Astrocyte (in vitro differentiated cells and primary cell): ENCODE data around the gene HHLA2. TPM values are rescaled to one million over a fixed set of nuclear protein-coding genes. Genes with fewer than 3 reads are reported as not detected.

Experiments used
- DNase-seq: peaks from one replicate; pipeline ENCODE4 v3.0.0-alpha.2; 2010; ENCODE audit warnings: low read depth
- FAIRE-seq: peaks from 2 replicates; lab custom pipeline; 2011; peaks lifted over from hg19 to GRCh38; lab: Jason Lieb, UNC
- H2AFZ ChIP-seq: 2 replicates; pipeline ENCODE4 v1.6.0; 2012; ENCODE audit warnings: low read depth, low read length, inconsistent platforms
- H3K27ac ChIP-seq: 2 replicates; pipeline ENCODE4 v1.5.1; 2011; ENCODE audit warnings: low read depth, low read length, inconsistent platforms
- H3K27me3 ChIP-seq: 2 replicates; pipeline ENCODE4 v1.6.0; 2011; ENCODE audit warnings: low read length, inconsistent platforms; ENCODE audit not compliant: insufficient read depth
- H3K36me3 ChIP-seq: 2 replicates; pipeline ENCODE4 v1.5.1; 2011; ENCODE audit warnings: low read length, inconsistent platforms; ENCODE audit not compliant: insufficient read depth
- H3K4me1 ChIP-seq: 2 replicates; pipeline ENCODE4 v1.5.1; 2011; ENCODE audit warnings: low read length, inconsistent platforms; ENCODE audit not compliant: insufficient read depth
- H3K4me2 ChIP-seq: 2 replicates; pipeline ENCODE4 v1.6.0; 2012; ENCODE audit warnings: low read length, inconsistent platforms
- H3K4me3 ChIP-seq: 2 replicates; pipeline ENCODE4 v1.5.1; 2011; ENCODE audit warnings: low read depth, mild to moderate bottlenecking, low read length, inconsistent platforms; ENCODE audit not compliant: insufficient read depth
- H3K79me2 ChIP-seq: 2 replicates; pipeline ENCODE4 v1.6.0; 2012; ENCODE audit warnings: mild to moderate bottlenecking, low read length, inconsistent platforms; ENCODE audit not compliant: insufficient read depth
- H3K9ac ChIP-seq: 2 replicates; pipeline ENCODE4 v1.6.0; 2012; ENCODE audit warnings: mild to moderate bottlenecking, low read length, inconsistent platforms
- H3K9me3 ChIP-seq: 2 replicates; pipeline ENCODE4 v1.5.1; 2012; ENCODE audit warnings: low read depth, mild to moderate bottlenecking, low read length, inconsistent platforms; ENCODE audit not compliant: insufficient read depth
- H4K20me1 ChIP-seq: 2 replicates; pipeline ENCODE4 v1.6.0; 2012; ENCODE audit warnings: low read length, inconsistent platforms; ENCODE audit not compliant: insufficient read depth
- H3K27ac Mint-ChIP-seq: one replicate; pipeline ENCODE4 v1.8.0; 2021; ENCODE audit warnings: mild to moderate bottlenecking, mixed read lengths; ENCODE audit not compliant: unreplicated experiment
- H3K27me3 Mint-ChIP-seq: one replicate; pipeline ENCODE4 v1.8.0; 2021; ENCODE audit warnings: low read depth, mixed read lengths; ENCODE audit not compliant: unreplicated experiment
- H3K36me3 Mint-ChIP-seq: one replicate; pipeline ENCODE4 v1.8.0; 2021; ENCODE audit warnings: low read depth, mixed read lengths; ENCODE audit not compliant: unreplicated experiment
- H3K4me1 Mint-ChIP-seq: one replicate; pipeline ENCODE4 v1.8.0; 2021; ENCODE audit warnings: low read depth, mixed read lengths; ENCODE audit not compliant: unreplicated experiment
- H3K4me3 Mint-ChIP-seq: one replicate; pipeline ENCODE4 v1.8.0; 2021; ENCODE audit warnings: mild to moderate bottlenecking, moderate library complexity, mixed read lengths; ENCODE audit not compliant: unreplicated experiment
- H3K9me3 Mint-ChIP-seq: one replicate; pipeline ENCODE4 v1.8.0; 2021; ENCODE audit warnings: mild to moderate bottlenecking, mixed read lengths; ENCODE audit not compliant: unreplicated experiment
- CTCF ChIP-seq: IDR thresholded peaks from 2 replicates; pipeline ENCODE4 v1.5.1; 2011; ENCODE audit warnings: low read depth, mild to moderate bottlenecking, inconsistent platforms, low read length, moderate library complexity; ENCODE audit not compliant: insufficient read depth
- EZH2 ChIP-seq: IDR thresholded peaks from 2 replicates; pipeline ENCODE4 v1.6.1; 2012; ENCODE audit warnings: mild to moderate bottlenecking, low read length, inconsistent platforms; ENCODE audit not compliant: insufficient read depth
- total RNA-seq: library from RNA; stranded (reverse); gene quantifications from 2 replicates; pipeline ENCODE4 v1.2.1, GENCODE V29; 2021

Gene HHLA2
- total RNA-seq, 1 donor from 2014 or later, result not detected

GRCh38 chr3:108302570-108302969, 6.2 kb downstream of the HHLA2 start:
- H3K4me3 Mint-ChIP-seq, result no peak overlapping the region
- no peaks in the 10 kb centered on the region for H3K9me3 ChIP-seq
- H3K4me3 ChIP-seq, result no peak overlapping the region
- H3K36me3 Mint-ChIP-seq, result no peaks in the 10 kb centered on the region
- no peak overlapping the region for H3K27ac Mint-ChIP-seq
- H3K4me2 ChIP-seq, result no peak overlapping the region
- no peak overlapping the region for H2AFZ ChIP-seq
- FAIRE-seq, result no peak
- no peaks in the 10 kb centered on the region for H3K4me1 ChIP-seq
- no peaks in the 10 kb centered on the region for H3K27me3 ChIP-seq
- TF ChIP-seq CTCF, result no peak
- no peak for TF ChIP-seq EZH2
- H3K27me3 Mint-ChIP-seq, result peaks cover 2% of the 10 kb centered on the region
- DNase-seq, result no peak
- no peaks in the 10 kb centered on the region for H4K20me1 ChIP-seq
- no peak overlapping the region for H3K9ac ChIP-seq
- no peaks in the 10 kb centered on the region for H3K79me2 ChIP-seq
- no peaks in the 10 kb centered on the region for H3K36me3 ChIP-seq
- peaks cover 2% of the 10 kb centered on the region for H3K9me3 Mint-ChIP-seq
- no peak overlapping the region for H3K27ac ChIP-seq
- H3K4me1 Mint-ChIP-seq, result peaks cover 19% of the 10 kb centered on the region

- H3K9ac ChIP-seq, result no peak overlapping the region
- DNase-seq (no peak), FAIRE-seq (no peak)
- H3K4me3 Mint-ChIP-seq, result no peak overlapping the region
- no peaks in the 10 kb centered on the region for H3K4me1 ChIP-seq
- H3K27ac ChIP-seq, result no peak overlapping the region
- no peak overlapping the region for H3K4me3 ChIP-seq
- peaks cover 2% of the 10 kb centered on the region for H3K27me3 Mint-ChIP-seq
- no peak overlapping the region for H3K4me2 ChIP-seq
- no peak overlapping the region for H2AFZ ChIP-seq
- H3K9me3 ChIP-seq, result no peaks in the 10 kb centered on the region
- no peaks in the 10 kb centered on the region for H3K27me3 ChIP-seq
- no peaks in the 10 kb centered on the region for H3K36me3 ChIP-seq
- peaks cover 9% of the 10 kb centered on the region for H3K4me1 Mint-ChIP-seq
- H3K36me3 Mint-ChIP-seq, result peaks cover 2% of the 10 kb centered on the region
- no peaks in the 10 kb centered on the region for H3K79me2 ChIP-seq
- H4K20me1 ChIP-seq, result no peaks in the 10 kb centered on the region
- no peak overlapping the region for H3K27ac Mint-ChIP-seq
- H3K9me3 Mint-ChIP-seq, result peaks cover 7% of the 10 kb centered on the region
- TF ChIP-seq CTCF, result no peak
Observed at GRCh38 chr3:108305484-108306172, 9.3 kb downstream of the HHLA2 start.

- H3K4me1 ChIP-seq, result no peaks in the 10 kb centered on the region
- no peak overlapping the region for H3K9ac ChIP-seq
- no peak overlapping the region for H3K27ac ChIP-seq
- FAIRE-seq, result no peak
- Mint-ChIP-seq H3K27me3 (no peaks in the 10 kb centered on the region), H3K27ac (no peak overlapping the region), H3K9me3 (peaks cover 5% of the 10 kb centered on the region), H3K4me3 (no peak overlapping the region), H3K4me1 (no peaks in the 10 kb centered on the region), H3K36me3 (peaks cover 2% of the 10 kb centered on the region)
- no peaks in the 10 kb centered on the region for H3K36me3 ChIP-seq
- TF ChIP-seq EZH2 (no peak), CTCF (no peak)
- no peak overlapping the region for H3K4me2 ChIP-seq
- no peaks in the 10 kb centered on the region for H4K20me1 ChIP-seq
- H2AFZ ChIP-seq, result no peak overlapping the region
- H3K9me3 ChIP-seq, result no peaks in the 10 kb centered on the region
- H3K27me3 ChIP-seq, result peaks cover 2% of the 10 kb centered on the region
- no peak for DNase-seq
- no peak overlapping the region for H3K4me3 ChIP-seq
- H3K79me2 ChIP-seq, result no peaks in the 10 kb centered on the region
Observed at GRCh38 chr3:108311797-108312196, 15.4 kb downstream of the HHLA2 start.
